Eye (tissue), 1 donor: ENCODE data around the gene COL23A1.
"Not testable (repeated sequence)": the region's sequence is repeated elsewhere in the genome, so short reads cannot be mapped to it uniquely, and the experiment has no call there.

Experiments
- DNase-seq: peaks from one replicate; pipeline ENCODE4 v3.0.0-alpha.2; 2015

The COL23A1 gene

GRCh38 chr5:178333821-178334481, 256.2 kb downstream of the COL23A1 start:
- no peak for DNase-seq

DNA sequence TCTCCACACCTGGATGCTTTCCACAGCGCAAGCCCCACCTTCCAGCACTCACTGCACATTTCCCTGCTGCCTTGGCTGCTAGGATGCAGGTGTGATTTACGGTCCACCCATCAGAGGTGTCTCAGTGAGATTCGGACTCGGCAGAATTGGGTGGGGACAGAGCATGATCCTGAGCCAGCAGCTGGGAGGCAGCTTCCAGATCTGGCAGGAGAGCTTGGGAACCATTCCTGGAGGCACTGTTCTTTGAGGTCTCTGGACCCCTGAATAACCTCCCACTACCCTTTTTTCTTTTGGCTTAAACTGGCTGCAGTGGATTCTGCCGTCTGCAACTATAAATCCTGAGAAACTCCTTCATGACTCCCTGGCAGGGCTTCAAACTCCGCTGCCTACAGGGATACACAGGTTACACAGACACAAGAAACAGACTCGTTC, 258.0 kb downstream of the COL23A1 start:
- DNase-seq: no peak

- DNase-seq: peak; percentile 62
These were observed 258.6 kb downstream of the COL23A1 start for GRCh38 chr5:178331491-178331996.

GRCh38 chr5:178330791-178331404, 259.3 kb downstream of the COL23A1 start:
- DNase-seq: no peak

DNA sequence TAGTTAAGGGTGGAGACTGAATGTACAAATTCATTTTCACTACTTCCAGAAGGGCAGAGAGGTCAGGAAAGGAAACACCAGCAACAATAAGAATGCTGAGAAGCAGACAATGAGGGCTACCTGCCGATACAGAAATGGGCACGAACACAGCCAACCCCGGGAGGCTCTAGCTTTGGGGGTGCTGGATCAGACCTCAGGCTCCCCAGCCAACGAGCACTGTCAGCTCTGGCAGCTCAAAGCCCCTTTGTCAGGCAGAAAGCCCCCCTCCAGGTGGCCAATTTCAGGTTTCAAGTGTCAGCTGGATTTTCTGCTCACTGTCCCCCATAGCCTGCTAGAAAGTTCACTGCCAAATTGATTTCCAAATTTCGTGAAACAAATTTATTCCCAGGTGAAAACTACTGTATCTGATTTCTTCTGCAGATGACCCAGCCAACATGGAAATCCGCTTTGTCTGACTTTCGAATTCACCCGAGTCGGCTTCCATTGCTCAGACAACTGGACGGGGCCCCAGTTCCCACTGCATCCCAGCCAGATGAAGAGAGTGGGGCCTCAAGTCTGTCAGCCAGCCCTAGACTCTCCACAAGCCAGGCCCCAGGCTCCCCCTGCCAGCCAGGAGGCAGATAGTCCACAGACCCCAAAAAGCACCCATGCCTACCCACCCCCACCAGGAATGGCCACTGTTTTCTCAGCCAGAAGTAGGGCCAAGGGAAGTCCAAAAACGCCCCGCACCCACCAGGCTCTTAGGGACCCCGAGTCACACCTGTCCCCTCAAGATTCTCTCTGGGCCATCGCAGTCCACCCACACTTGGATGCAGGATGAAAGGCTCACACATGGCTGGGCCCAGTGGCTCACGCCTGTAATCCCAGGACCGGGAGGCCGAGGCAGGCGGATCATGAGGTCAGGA, 261.1 kb downstream of the COL23A1 start:
- DNase-seq: no peak

GRCh38 chr5:178327931-178328711, 262.1 kb downstream of the COL23A1 start:
- DNase-seq: no peak

GRCh38 chr5:178327446-178327845, 262.7 kb downstream of the COL23A1 start:
- DNase-seq: no peak

DNA sequence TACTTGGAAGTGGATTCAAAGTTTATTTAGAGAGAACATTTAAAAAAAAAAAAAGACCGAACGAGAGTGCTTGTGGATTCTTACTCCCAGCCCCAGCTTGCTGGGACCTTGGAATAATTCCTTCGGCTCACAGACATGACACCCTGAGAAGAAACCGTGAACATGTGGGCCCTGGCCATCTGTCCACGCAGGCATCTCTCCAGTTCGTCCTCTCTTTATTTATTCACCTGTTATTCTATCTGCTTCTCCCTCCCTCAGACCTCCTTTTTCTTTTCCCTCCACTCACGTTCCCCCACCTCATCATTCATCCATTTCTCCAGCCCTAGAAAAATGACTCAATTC, 263.8 kb downstream of the COL23A1 start:
- no peak for DNase-seq

DNA sequence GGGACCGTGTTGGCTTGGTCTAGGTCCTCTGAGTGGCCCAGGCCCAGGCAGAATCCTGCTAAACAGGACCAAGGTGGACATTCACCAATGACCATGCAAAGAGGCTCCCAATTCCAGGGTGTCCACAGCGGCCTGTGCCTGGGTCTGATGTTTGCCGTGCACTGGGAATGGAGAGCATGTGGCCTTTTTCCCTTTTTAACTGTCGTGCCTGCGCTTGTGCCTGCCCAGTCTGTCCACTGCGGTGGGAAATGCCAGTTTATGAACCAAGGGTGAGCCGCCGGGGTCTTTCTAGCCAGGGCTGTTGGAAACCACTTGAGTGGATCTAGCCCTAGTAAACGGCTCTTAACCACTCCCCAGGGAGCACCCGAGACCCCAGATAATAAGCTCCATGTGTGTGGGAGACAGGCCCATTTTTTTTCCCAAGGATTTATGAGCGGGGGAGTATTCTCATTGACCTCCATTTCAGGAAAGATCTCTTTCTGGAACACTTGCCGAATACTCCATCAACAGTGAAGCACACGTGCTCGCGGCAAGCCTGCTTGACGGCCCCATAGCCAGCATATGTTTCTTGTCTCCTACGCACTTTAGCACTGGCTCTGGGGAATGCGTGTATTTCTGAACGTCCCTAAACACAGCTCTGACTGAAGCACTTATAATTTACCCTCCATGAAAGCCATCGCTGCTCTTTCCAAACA, 264.4 kb downstream of the COL23A1 start:
- DNase-seq: peak; percentile 76

DNA sequence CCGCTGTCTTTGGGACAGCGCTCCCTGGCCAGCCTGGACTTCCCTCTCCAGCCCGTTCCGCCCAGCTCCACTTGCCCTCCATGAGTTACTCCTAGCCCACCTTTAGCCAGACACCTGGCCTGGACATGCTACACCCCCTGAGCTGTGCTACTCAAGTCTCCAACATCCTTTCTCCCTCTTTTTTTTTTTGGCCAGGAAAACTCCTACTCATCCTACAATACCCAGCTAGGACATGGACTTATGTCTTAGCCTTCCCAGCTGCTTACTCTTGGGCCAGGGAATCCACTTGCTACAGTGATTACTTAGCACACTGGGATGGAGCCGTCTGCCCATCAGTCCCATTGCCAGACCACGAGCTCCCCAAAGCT, 264.9 kb downstream of the COL23A1 start:
- no peak for DNase-seq

DNA sequence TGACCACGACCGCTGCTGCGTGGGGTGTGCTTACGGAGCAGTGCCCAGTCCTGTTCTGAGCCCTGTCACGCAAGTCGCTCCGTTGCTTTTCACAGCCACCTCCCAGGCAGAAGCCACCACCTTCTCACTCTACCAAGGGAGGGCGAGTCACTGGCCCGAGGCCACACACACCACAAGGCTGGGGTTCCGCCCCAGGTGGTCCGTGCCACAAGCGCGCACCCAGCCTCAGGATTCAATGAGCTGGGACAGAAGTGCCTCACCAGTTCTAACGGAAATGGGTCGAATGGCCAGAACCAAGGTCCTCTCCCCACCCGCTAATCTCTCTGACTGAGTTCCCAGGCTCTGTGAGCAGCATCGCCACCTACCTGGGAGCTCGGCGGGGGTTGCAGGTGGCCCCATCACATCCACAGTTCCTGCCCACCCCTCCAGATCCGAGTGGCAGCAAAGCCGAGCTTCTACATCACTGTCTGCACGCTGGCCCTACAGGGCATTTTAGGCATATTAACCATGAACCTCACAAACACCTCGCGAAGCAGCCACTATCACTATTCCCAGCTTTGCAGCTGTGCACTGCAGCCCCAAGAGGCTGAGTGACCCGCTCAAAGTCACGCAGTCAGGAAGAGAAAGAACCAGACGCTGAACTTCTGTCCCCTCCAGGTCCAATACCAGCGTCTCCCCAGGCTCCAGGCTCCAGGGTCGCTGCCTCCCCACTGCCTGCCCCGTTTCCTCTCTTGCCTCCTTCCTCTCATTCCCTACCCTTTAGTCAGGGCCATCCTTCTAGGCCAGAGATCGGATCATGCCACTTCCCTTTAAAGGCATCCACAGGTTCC, 265.5 kb downstream of the COL23A1 start:
- no peak for DNase-seq

DNA sequence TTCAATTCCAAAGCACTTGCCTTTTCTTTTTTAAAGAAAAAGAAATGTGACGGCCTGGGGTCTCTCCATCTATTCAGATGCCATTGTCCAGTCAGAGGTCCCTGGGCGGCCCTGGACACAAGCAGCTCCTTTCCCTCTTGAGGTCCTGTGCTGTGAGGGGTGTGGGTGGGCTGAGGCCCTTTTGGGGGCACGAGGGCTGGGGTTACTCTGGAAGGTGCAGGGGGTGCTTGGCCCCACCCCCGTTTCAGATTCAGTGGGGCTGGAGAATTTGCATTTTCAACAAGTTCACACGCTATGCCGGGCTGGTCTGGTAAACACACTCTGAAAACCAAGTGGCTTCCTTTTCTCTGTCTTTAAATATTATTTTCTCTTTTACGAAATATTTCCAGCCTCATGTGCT, 266.2 kb downstream of the COL23A1 start:
- no peak for DNase-seq

- DNase-seq: no peak
These were observed 266.7 kb downstream of the COL23A1 start for GRCh38 chr5:178323541-178323865.

- DNase-seq: no peak
These were observed 267.3 kb downstream of the COL23A1 start for GRCh38 chr5:178322736-178323540.

DNA sequence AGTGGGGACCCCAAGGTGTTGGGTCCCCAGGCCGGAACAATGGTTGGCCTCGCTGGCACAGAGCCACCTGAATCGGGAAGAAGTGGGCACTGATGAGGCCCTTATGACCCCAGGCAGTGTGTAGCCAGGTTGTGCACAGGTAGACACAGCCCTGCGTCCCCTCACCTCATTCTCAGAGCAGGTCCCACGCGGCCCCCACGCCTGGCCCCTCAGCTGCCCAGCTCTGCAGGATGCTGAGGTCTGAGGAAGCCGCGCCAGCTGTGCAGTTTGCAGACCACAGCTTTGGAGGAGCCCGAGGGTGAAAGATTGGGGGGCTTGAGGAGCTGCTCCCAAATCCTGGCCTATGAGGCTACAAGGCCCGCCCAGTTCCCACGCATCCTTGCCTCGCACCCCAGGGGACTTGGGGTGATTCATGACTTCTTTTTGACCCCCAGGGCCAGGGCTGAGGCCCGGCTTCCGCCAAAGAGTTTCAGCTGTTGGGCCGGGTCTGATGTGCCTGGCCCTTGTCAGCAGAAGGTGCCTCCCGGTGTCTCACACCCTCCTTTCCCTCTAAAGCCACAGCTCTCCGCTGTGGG, 269.8 kb downstream of the COL23A1 start:
- DNase-seq: no peak

DNA sequence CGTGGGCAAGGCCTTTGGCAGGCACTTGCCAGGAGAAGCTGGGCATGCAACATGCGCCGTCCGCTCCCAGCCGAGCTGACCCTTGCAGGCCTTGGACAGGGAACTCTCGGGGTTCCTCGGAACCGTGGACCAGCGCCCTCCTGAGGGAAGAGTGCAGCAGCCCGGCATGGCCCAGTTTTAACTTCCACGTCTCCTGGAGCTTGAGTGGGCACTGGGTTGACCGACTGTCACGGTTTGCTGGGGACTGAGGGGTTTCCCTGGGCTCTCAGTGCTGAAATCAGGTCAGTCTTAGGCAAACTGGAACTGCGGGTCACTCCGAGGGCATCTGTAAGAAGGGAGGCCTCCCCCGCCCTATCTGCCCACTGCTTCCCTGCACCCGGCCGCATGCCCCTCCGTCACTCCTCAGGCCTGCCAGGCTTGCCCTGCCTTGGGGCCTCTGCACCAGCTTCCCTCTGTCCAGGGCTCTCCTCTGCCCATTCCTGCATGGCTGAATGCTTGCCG, 270.6 kb downstream of the COL23A1 start:
- no peak for DNase-seq

GRCh38 chr5:178318893-178319292, 271.3 kb downstream of the COL23A1 start:
- DNase-seq: no peak

GRCh38 chr5:178318382-178318781, 271.8 kb downstream of the COL23A1 start:
- DNase-seq: no peak

- not testable (repeated sequence) for DNase-seq
These were observed 272.5 kb downstream of the COL23A1 start for GRCh38 chr5:178317727-178318126.
